K562 (cell line): ENCODE measurements around the gene DENND2C. TPM values are rescaled to one million over a fixed set of nuclear protein-coding genes. Genes with fewer than 3 reads are reported as not detected.

Experiments
- ARID1B ChIP-seq: fragments of 450-650 bp; IDR thresholded peaks from 2 replicates; pipeline ENCODE4 v1.6.1; 2016; ENCODE audit warnings: antibody characterized with exemption, mild to moderate bottlenecking, inconsistent platforms
- ARID3B ChIP-seq: fragments of 250-450 bp; sonication (Bioruptor Pico); IDR thresholded peaks from 2 replicates; pipeline ENCODE4 v1.4.0; 2020; ENCODE audit warnings: borderline replicate concordance
- BRF2 ChIP-seq: IDR thresholded peaks from 3 replicates; pipeline ENCODE4 v1.6.1; 2011; ENCODE audit warnings: borderline replicate concordance, mild to moderate bottlenecking; ENCODE audit not compliant: insufficient read length, insufficient read depth
- C11orf30 ChIP-seq: fragments of 450-650 bp; IDR thresholded peaks from 2 replicates; pipeline ENCODE4 v1.6.1; 2016; ENCODE audit warnings: low read depth, mild to moderate bottlenecking
- CHD2 ChIP-seq: IDR thresholded peaks from 2 replicates; pipeline ENCODE4 v1.6.1; 2011; ENCODE audit warnings: low read depth, low read length
- CREB1 ChIP-seq, 2 experiments: sonication (generic) in 1 of 2; formaldehyde crosslinking in 1 of 2; IDR thresholded peaks; 2 replicates each; pipeline versions ENCODE4 v1.6.1 to v1.8.0; 2012 to 2022; ENCODE audit warnings: inconsistent platforms in 1 of 2, mild to moderate bottlenecking in 1 of 2, missing genetic modification reagents in 1 of 2, moderate library complexity in 1 of 2
- DACH1 ChIP-seq: fragments of 450-650 bp; IDR thresholded peaks from 2 replicates; pipeline ENCODE4 v1.6.1; 2018; ENCODE audit not compliant: partially characterized antibody
- DNMT1 ChIP-seq: fragments of 450-650 bp; IDR thresholded peaks from 2 replicates; pipeline ENCODE4 v1.6.1; 2016; ENCODE audit warnings: antibody characterized with exemption, mild to moderate bottlenecking
- ETV1 ChIP-seq: fragments of 450-650 bp; conservative IDR thresholded peaks from 2 replicates; pipeline ENCODE4 v1.6.1; 2016; ENCODE audit warnings: missing genetic modification characterization, control low read depth, low read depth, missing compliant biosample characterization
- HDGF ChIP-seq: fragments of 450-650 bp; IDR thresholded peaks from 2 replicates; pipeline ENCODE4 v1.6.1; 2016
- MAFG ChIP-seq: fragments of 450-650 bp; conservative IDR thresholded peaks from 2 replicates; pipeline ENCODE4 v1.6.1; 2016; ENCODE audit warnings: missing genetic modification characterization, missing compliant biosample characterization
- MAFK ChIP-seq: IDR thresholded peaks from 2 replicates; pipeline ENCODE4 v1.6.1; 2011; ENCODE audit warnings: low read length, improper control_type of control experiment
- MED1 ChIP-seq: sonication (generic); formaldehyde crosslinking; IDR thresholded peaks from 2 replicates; pipeline ENCODE4 v1.8.1; 2023; ENCODE audit warnings: missing genetic modification reagents, borderline replicate concordance
- MTA3 ChIP-seq: fragments of 450-650 bp; formaldehyde crosslinking; IDR thresholded peaks from 2 replicates; pipeline ENCODE4 v1.6.1; 2017; ENCODE audit warnings: mild to moderate bottlenecking, borderline replicate concordance
- NFE2 ChIP-seq: IDR thresholded peaks from 2 replicates; pipeline ENCODE4 v1.6.1; 2014; ENCODE audit warnings: antibody characterized with exemption, low read depth
- NFE2L1 ChIP-seq: fragments of 450-650 bp; IDR thresholded peaks from 2 replicates; pipeline ENCODE4 v1.6.1; 2016; ENCODE audit warnings: missing genetic modification characterization, low read depth, mild to moderate bottlenecking, missing compliant biosample characterization, moderate library complexity, borderline replicate concordance
- SMC3 ChIP-seq: conservative IDR thresholded peaks from 2 replicates; pipeline ENCODE4 v1.6.1; 2011; ENCODE audit warnings: low read depth, low read length, improper control_type of control experiment; ENCODE audit not compliant: insufficient read depth
- TARDBP ChIP-seq: fragments of 450-650 bp; IDR thresholded peaks from 2 replicates; pipeline ENCODE4 v1.6.1; 2016
- ZBTB11 ChIP-seq, 3 experiments: fragments of 200-800 bp in 1 of 3; fragments of 250-450 bp in 1 of 3; fragments of 450-650 bp in 1 of 3; sonication (Bioruptor Pico) in 1 of 3; sonication (Bioruptor generic) in 1 of 3; formaldehyde crosslinking in 1 of 3; IDR thresholded peaks; 2 replicates each; pipeline versions ENCODE4 v1.6.1 to v1.8.0; 2016 to 2022; ENCODE audit warnings: mild to moderate bottlenecking in 2 of 3, missing genetic modification characterization in 2 of 3, missing compliant biosample characterization in 1 of 3, moderate library complexity in 1 of 3
- ZBTB2 ChIP-seq: fragments of 450-650 bp; IDR thresholded peaks from 2 replicates; pipeline ENCODE4 v1.6.1; 2016; ENCODE audit warnings: antibody characterized with exemption
- ZFPM2 ChIP-seq: fragments of 250-450 bp; sonication (Bioruptor Pico); IDR thresholded peaks from 2 replicates; pipeline ENCODE4 v1.5.1; 2022; ENCODE audit warnings: mild to moderate bottlenecking
- ZNF444 ChIP-seq: fragments of 250-450 bp; sonication (Bioruptor Pico); IDR thresholded peaks from 2 replicates; pipeline ENCODE4 v1.4.0; 2020; ENCODE audit warnings: mild to moderate bottlenecking, moderate library complexity
- ZNF76 ChIP-seq: fragments of 250-450 bp; sonication (Bioruptor Pico); IDR thresholded peaks from 2 replicates; pipeline ENCODE4 v1.4.0; 2020; ENCODE audit warnings: mild to moderate bottlenecking, moderate library complexity, borderline replicate concordance
- polyA plus RNA-seq, 8 experiments: library from polyadenylated mRNA; depleted of rRNA in 4 of 8; stranded (reverse) in 5 of 8; unstranded in 3 of 8; fragments of >200 nt; fragmentation: Nextera tagmentation in 2 of 8; fragmentation: Illumina TruSeq in 1 of 8; extraction: Ambion mirVana in 2 of 8; extraction: Trizol in 1 of 8; gene quantifications; 2 replicates each; pipeline versions ENCODE4 v1.2.1 to v1.2.3, GENCODE V29; 2011 to 2014; ENCODE audit warnings: inconsistent platforms in 1 of 8, missing spikeins in 1 of 8
- total RNA-seq, 7 experiments: library from RNA; depleted of rRNA in 6 of 7; stranded (reverse); fragments of >200 nt in 6 of 7; fragmentation: Illumina TruSeq in 2 of 7; extraction: Trizol in 2 of 7; gene quantifications; 2 replicates each; pipeline versions ENCODE4 v1.2.1 to v1.2.3, GENCODE V29; 2011 to 2021; ENCODE audit warnings: low replicate concordance in 1 of 7

DENND2C gene
- total and polyA plus RNA-seq, 9 of the 15 experiments (the other 6 are each of a cell fraction or from before 2014, with no cell fraction given) = 0.03 to 0.25 (median 0.14) TPM

- TF ChIP-seq MTA3 (no peak), ETV1 (no peak), ZNF444 (no peak), DACH1 (no peak), BRF2 (no peak), MED1 (CRISPR knock-in tag) (no peak), CREB1 (IDR thresholded peaks at IDR 0.05) (no peak), CREB1 (CRISPR knock-in tag; IDR thresholded peaks at IDR 0.05) (no peak), ZBTB11 (CRISPR knock-in tag; IDR thresholded peaks at IDR 0.05) (peak in 1 of 3 experiments; percentile 13; a peak in 1 of 6 replicates), CHD2 (no peak), ZBTB2 (no peak), HDGF (no peak), SMC3 (no peak), ZNF76 (no peak), ZFPM2 (no peak), NFE2L1 (peak; percentile 47; the same call in 1 of the 2 replicates), NFE2 (peak; percentile 60), ARID1B (no peak), TARDBP (no peak), MAFK (no peak), C11orf30 (0 out of 2 replicates have a peak, but pooled peaks have one; percentile 23), DNMT1 (no peak), ARID3B (CRISPR knock-in tag) (no peak), MAFG (peak; percentile 43; the same call in 1 of the 2 replicates)
Measured at GRCh38 chr1:114597949-114598348, 71.9 kb downstream of the DENND2C start (continued).
